Ishikawa (cell line): ENCODE data around the gene RASSF1.

Source experiments
- CEBPB ChIP-seq: IDR thresholded peaks from 2 replicates; pipeline ENCODE4 v1.6.1; 2012
- CREB1 ChIP-seq: IDR thresholded peaks from 2 replicates; pipeline ENCODE4 v1.6.1; 2012; ENCODE audit warnings: low read depth
- EGR1 ChIP-seq: IDR thresholded peaks from 2 replicates; pipeline ENCODE4 v1.6.1; 2012
- EP300 ChIP-seq: IDR thresholded peaks from 2 replicates; pipeline ENCODE4 v1.6.1; 2012; ENCODE audit warnings: borderline replicate concordance
- FOXM1 ChIP-seq: IDR thresholded peaks from 2 replicates; pipeline ENCODE4 v1.6.1; 2012; ENCODE audit warnings: low read depth, borderline replicate concordance
- NFIC ChIP-seq: IDR thresholded peaks from 2 replicates; pipeline ENCODE4 v1.6.1; 2012
- RAD21 ChIP-seq: IDR thresholded peaks from 2 replicates; pipeline ENCODE4 v1.6.1; 2012; ENCODE audit warnings: low read depth
- REST ChIP-seq: IDR thresholded peaks from 2 replicates; pipeline ENCODE4 v1.6.1; 2012; ENCODE audit warnings: low read depth, mild to moderate bottlenecking
- TAF1 ChIP-seq: IDR thresholded peaks from 2 replicates; pipeline ENCODE4 v1.6.1; 2012; ENCODE audit warnings: low read depth, mild to moderate bottlenecking
- TCF12 ChIP-seq: IDR thresholded peaks from 2 replicates; pipeline ENCODE4 v1.6.1; 2012; ENCODE audit warnings: low read depth
- TEAD4 ChIP-seq: IDR thresholded peaks from 2 replicates; pipeline ENCODE4 v1.6.1; 2012
- USF1 ChIP-seq: IDR thresholded peaks from 2 replicates; pipeline ENCODE4 v1.6.1; 2012
- YY1 ChIP-seq: IDR thresholded peaks from 2 replicates; pipeline ENCODE4 v1.6.1; 2012; ENCODE audit warnings: low read depth
- ZBTB7A ChIP-seq: IDR thresholded peaks from 2 replicates; pipeline ENCODE4 v1.6.1; 2012; ENCODE audit warnings: low read depth
- TF ChIP-seq, protein P1 (sequence below): IDR thresholded peaks from 2 replicates; pipeline ENCODE4 v1.6.1; 2012

RASSF1 gene

DNA sequence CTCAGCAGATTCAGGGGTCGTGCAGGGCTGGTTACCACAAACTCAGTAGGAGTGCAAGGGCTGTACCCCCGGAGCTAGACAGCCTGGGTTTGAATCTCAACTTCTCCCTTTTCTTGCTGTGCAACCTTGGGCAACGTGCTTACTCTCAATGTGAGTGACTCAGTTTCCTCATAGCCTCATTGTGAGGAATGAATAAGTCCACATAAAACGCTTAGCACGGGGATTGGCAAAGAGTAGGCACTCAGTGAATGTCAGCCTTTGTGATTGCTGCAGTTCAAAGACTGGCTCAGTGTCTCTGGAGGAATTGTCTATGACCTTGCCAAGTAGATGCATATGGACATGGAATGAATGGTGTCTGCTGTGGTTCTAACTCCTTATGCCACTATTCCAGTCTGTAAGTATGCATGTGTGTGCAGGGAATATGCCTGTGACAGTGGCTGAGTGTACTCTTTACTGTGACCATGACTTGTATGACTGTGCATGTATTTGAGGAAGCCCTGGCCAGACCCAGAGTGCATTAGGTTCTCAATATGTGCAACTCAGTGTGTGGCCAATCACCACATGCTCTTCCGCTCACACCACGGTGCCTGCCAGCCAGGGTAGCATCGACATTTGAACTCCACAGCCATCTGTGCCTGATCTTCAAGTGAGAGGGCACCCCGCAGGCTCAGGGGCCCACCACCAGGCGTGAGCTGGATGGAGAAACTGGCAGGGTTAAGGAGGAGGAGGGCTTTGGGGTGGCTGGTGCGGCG is 40.5 kb downstream of the RASSF1 start:
- TF ChIP-seq YY1 (no peak), RAD21 (no peak), CEBPB (no peak), USF1 (no peak), NFIC (no peak), FOXM1 (no peak), TEAD4 (no peak), EP300 (no peak), EGR1 (no peak), CREB1 (no peak)
- TF ChIP-seq, protein P1, sequence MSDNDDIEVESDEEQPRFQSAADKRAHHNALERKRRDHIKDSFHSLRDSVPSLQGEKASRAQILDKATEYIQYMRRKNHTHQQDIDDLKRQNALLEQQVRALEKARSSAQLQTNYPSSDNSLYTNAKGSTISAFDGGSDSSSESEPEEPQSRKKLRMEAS: no peak

DNA sequence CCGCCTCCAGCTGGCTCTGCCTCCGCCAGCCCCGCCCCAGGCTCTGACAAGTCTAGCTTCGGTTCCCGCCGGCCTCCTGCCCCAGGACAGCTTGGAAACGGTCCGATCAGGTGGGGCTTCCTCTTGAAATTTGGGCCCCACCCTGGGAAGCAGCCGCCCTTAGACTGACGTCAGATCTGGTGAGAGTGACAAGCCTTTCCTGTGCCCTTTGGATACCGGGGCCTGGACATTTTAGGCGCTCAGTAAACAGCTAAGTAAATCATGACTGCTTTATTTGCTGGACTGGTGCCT is 41.1 kb downstream of the RASSF1 start:
- TF ChIP-seq USF1 (0 out of 2 replicates have a peak, but pooled peaks have one; percentile 24), CREB1 (0 out of 2 replicates have a peak, but pooled peaks have one; percentile 2)
- TF ChIP-seq, protein P1: no peak

DNA sequence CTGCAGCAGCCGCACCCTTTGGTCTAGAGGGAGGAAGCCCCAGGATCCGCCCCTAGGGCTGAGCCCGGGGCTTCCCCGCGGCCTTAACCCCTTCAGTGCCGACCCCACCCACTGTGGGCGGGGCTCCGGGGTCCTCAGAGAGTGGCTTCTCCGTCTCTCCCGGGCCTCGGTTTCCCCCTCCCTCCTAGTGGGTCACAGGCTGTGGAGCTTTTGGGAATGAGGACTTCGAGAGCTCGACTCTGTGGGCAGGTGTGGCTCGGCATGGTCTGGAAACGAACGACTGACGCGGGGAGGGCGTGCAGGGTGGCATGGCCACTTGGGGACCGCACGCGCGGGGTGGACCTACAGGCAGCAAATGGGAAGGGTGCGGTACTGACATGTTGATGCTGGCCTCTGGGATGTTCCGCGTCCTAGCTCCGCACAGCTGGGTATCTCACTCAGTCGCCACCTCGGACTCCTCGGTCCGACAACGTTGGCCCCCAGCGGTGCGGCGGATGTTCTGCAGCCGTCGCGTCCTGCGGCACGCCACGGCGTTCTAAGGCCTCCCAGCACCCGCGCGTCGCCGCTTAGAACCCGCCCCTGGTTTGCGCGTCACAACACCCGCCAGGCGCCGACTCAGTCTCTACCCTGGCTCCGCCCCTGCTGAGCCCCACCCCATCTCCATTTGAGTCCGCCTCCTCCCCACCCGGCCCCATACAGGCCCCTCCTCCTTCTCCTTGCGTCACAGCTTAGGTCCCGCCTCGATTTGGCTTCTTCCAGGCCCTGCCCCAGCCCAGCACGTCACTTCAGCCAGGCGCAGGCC is 41.6 kb downstream of the RASSF1 start, which contains the start of the genes HYAL3 and NAA80:
HYAL3 (minus strand) TSS at position 570 of the 802 bp plus-strand sequence. CDS start 3,803 bp downstream, outside the sequence.
NAA80 (minus strand) TSS at position 570 of the 802 bp plus-strand sequence. CDS start 1,942 bp downstream, outside the sequence.
- peak; percentile 31; the same call in 1 of the 2 replicates for TF ChIP-seq TEAD4
- TF ChIP-seq TAF1: no peak; the same call in 1 of the 2 replicates
- TF ChIP-seq YY1: 0 out of 2 replicates have a peak, but pooled peaks have one; percentile 49
- TF ChIP-seq RAD21: no peak; the same call in 1 of the 2 replicates
- TF ChIP-seq FOXM1: no peak
- no peak for TF ChIP-seq EGR1
- TF ChIP-seq CREB1: 0 out of 2 replicates have a peak, but pooled peaks have one; percentile 11
- no peak for TF ChIP-seq CEBPB
- TF ChIP-seq NFIC: no peak
- TF ChIP-seq ZBTB7A: no peak
- TF ChIP-seq, protein P1: peak; percentile 80
- peak; percentile 35; the same call in 1 of the 2 replicates for TF ChIP-seq EP300
- no peak for TF ChIP-seq REST
- TF ChIP-seq USF1: no peak
- no peak for TF ChIP-seq TCF12

- TF ChIP-seq TEAD4: no peak
- no peak for TF ChIP-seq TCF12
- no peak for TF ChIP-seq FOXM1
- TF ChIP-seq RAD21: no peak
- no peak for TF ChIP-seq NFIC
- no peak for TF ChIP-seq EGR1
- TF ChIP-seq CEBPB: no peak
- TF ChIP-seq USF1: no peak
- TF ChIP-seq CREB1: no peak
- TF ChIP-seq TAF1: no peak
- TF ChIP-seq, protein P1: no peak
- TF ChIP-seq EP300: no peak
- TF ChIP-seq ZBTB7A: no peak
- TF ChIP-seq YY1: no peak
- TF ChIP-seq REST: no peak
Observed at GRCh38 chr3:50297896-50298725, 42.5 kb downstream of the RASSF1 start.
